Measurements from ENCODE around the gene MAPK1IP1L.

DNA sequence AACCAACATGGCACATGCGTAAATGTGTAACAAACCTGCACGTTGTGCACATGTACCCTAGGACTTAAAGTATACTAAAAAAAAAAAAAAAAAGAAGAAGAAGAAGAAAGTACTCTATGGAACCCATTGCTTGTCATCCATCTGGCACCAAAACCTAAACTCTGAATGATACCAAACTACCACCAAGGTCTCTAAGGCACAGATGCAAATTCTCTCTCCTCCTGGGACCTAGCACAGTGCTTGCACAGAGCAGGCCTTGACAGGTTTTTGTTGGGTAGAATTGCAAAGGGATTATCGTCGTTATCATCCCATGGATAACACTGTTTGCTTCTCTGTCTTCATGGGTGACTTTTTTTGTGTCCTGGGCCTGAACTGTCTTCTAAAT lies 64.4 kb downstream of the MAPK1IP1L start:
- no peak for TF ChIP-seq POLR2A (IDR thresholded peaks at IDR 0.05)
- TF ChIP-seq, protein P1, sequence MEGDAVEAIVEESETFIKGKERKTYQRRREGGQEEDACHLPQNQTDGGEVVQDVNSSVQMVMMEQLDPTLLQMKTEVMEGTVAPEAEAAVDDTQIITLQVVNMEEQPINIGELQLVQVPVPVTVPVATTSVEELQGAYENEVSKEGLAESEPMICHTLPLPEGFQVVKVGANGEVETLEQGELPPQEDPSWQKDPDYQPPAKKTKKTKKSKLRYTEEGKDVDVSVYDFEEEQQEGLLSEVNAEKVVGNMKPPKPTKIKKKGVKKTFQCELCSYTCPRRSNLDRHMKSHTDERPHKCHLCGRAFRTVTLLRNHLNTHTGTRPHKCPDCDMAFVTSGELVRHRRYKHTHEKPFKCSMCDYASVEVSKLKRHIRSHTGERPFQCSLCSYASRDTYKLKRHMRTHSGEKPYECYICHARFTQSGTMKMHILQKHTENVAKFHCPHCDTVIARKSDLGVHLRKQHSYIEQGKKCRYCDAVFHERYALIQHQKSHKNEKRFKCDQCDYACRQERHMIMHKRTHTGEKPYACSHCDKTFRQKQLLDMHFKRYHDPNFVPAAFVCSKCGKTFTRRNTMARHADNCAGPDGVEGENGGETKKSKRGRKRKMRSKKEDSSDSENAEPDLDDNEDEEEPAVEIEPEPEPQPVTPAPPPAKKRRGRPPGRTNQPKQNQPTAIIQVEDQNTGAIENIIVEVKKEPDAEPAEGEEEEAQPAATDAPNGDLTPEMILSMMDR (IDR thresholded peaks at IDR 0.05), result no peak
